Measurements from ENCODE around the gene MRPL18.

DNA sequence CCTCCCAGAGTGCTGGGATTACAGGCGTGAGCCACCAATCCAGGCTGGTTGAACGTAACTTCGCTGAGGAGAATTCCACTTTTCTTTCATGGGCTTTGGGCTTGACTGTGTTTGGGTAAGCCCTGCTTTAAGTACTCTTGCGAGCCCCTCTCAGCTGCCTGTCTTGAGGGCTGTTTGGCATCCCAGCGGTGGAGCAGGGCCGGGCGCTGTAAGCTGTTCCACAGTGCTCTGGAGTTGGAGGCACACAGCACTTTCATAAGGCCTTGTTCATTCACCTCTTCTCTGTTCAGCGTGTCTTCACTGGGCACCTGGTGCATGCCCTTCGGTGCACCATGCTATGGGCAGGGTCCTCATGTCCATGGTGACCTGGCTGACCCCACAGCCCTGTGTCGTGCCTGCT, 31.5 kb downstream of the MRPL18 start:
- TF ChIP-seq, protein P1, sequence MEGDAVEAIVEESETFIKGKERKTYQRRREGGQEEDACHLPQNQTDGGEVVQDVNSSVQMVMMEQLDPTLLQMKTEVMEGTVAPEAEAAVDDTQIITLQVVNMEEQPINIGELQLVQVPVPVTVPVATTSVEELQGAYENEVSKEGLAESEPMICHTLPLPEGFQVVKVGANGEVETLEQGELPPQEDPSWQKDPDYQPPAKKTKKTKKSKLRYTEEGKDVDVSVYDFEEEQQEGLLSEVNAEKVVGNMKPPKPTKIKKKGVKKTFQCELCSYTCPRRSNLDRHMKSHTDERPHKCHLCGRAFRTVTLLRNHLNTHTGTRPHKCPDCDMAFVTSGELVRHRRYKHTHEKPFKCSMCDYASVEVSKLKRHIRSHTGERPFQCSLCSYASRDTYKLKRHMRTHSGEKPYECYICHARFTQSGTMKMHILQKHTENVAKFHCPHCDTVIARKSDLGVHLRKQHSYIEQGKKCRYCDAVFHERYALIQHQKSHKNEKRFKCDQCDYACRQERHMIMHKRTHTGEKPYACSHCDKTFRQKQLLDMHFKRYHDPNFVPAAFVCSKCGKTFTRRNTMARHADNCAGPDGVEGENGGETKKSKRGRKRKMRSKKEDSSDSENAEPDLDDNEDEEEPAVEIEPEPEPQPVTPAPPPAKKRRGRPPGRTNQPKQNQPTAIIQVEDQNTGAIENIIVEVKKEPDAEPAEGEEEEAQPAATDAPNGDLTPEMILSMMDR (IDR thresholded peaks at IDR 0.05; ENCODE audit: low read depth, low read length), result no peak
- TF ChIP-seq EZH2phosphoT487 (IDR thresholded peaks at IDR 0.05; ENCODE audit: low read depth), result no peak
